DMS79 treated with DMSO at 0.1 percent for 48 hours (cell line): ENCODE measurements around the gene FIBCD1.
"Not testable (repeated sequence)": the region's sequence is repeated elsewhere in the genome, so short reads cannot be mapped to it uniquely, and the experiment has no call there.

Source experiments
- DNase-seq: peaks from one replicate; lab custom pipeline; 2025; lab: John Stamatoyannopoulos, UW

FIBCD1 gene

GRCh38 chr9:130973686-130974281, 34.7 kb upstream of the FIBCD1 start:
- no peak for DNase-seq

- DNase-seq, result no peak
Measured at GRCh38 chr9:130972957-130973685, 34.1 kb upstream of the FIBCD1 start.

GRCh38 chr9:130972277-130972956, 33.4 kb upstream of the FIBCD1 start:
- DNase-seq, result no peak

GRCh38 chr9:130971294-130971849, 32.3 kb upstream of the FIBCD1 start:
- no peak for DNase-seq

- DNase-seq, result no peak
Measured at GRCh38 chr9:130970855-130971254, 31.8 kb upstream of the FIBCD1 start.

GRCh38 chr9:130970052-130970451, 31.0 kb upstream of the FIBCD1 start:
- DNase-seq, result no peak

- DNase-seq, result no peak
Measured at GRCh38 chr9:130965680-130966079, 26.6 kb upstream of the FIBCD1 start.

GRCh38 chr9:130963916-130964315, 24.9 kb upstream of the FIBCD1 start:
- DNase-seq, result no peak

GRCh38 chr9:130963337-130963908, 24.4 kb upstream of the FIBCD1 start:
- DNase-seq, result peak; percentile 37

- DNase-seq, result peak; percentile 64
Measured at GRCh38 chr9:130962418-130963316, 23.6 kb upstream of the FIBCD1 start.

- no peak for DNase-seq
Measured at GRCh38 chr9:130961511-130962300, 22.7 kb upstream of the FIBCD1 start.

- DNase-seq, result no peak
Measured at GRCh38 chr9:130960522-130961378, 21.7 kb upstream of the FIBCD1 start.

GRCh38 chr9:130959809-130960334, 20.8 kb upstream of the FIBCD1 start:
- no peak for DNase-seq

- not testable (repeated sequence) for DNase-seq
Measured at GRCh38 chr9:130958564-130958963, 19.5 kb upstream of the FIBCD1 start.

GRCh38 chr9:130957451-130958203, 18.6 kb upstream of the FIBCD1 start:
- no peak for DNase-seq

- DNase-seq, result no peak
Measured at GRCh38 chr9:130956636-130957450, 17.8 kb upstream of the FIBCD1 start.

GRCh38 chr9:130955947-130956621, 17.0 kb upstream of the FIBCD1 start:
- DNase-seq, result no peak
